ENCODE data around the gene NOL7. TPM values are rescaled to one million over a fixed set of nuclear protein-coding genes. Genes with fewer than 3 reads are reported as not detected.

NOL7 gene
- total RNA-seq, 4 donors from 2014 or later: 62.9 to 133 (median 101) TPM

GRCh38 chr6:13648850-13649249 lies 33.7 kb downstream of the NOL7 start:
- H3K4me1 ChIP-seq: peaks cover 0 to 9% of the 10 kb centered on the region in 2 donors
- no peak for DNase-seq
- no peaks in the 10 kb centered on the region for H3K36me3 ChIP-seq
- no peak overlapping the region for H3K4me3 ChIP-seq (replicated peaks in 1 of 3)
- no peaks in the 10 kb centered on the region for H3K9me3 ChIP-seq
- TF ChIP-seq CTCF (IDR thresholded peaks at IDR 0.05) (no peak), POLR2A (IDR thresholded peaks at IDR 0.05) (no peak)
- H3K27me3 ChIP-seq: no peaks in the 10 kb centered on the region
- no peak overlapping the region for H3K27ac ChIP-seq
- intact Hi-C loops (cut with DNase I): no loop called here

GRCh38 chr6:13649393-13649792 lies 34.3 kb downstream of the NOL7 start:
- Histone ChIP-seq H3K27ac (no peak overlapping the region), H3K27me3 (no peaks in the 10 kb centered on the region), H3K36me3 (no peaks in the 10 kb centered on the region), H3K4me1 (peaks cover 0 to 9% of the 10 kb centered on the region in 2 donors), H3K9me3 (no peaks in the 10 kb centered on the region), H3K4me3 (replicated peaks in 1 of 3) (no peak overlapping the region)
- WGBS, 2 donors: 94 to 96% methylated on average over 4 of the region's 4 CpGs
- intact Hi-C loops (cut with DNase I): no loop called here
- DNase-seq: no peak
- TF ChIP-seq POLR2A (IDR thresholded peaks at IDR 0.05): no peak
- no peak for TF ChIP-seq CTCF (IDR thresholded peaks at IDR 0.05)

GRCh38 chr6:13653296-13653695 lies 38.2 kb downstream of the NOL7 start:
- H3K36me3 ChIP-seq: no peaks in the 10 kb centered on the region
- H3K27me3 ChIP-seq: no peaks in the 10 kb centered on the region
- H3K27ac ChIP-seq: no peak overlapping the region
- TF ChIP-seq POLR2A (IDR thresholded peaks at IDR 0.05) (no peak), CTCF (IDR thresholded peaks at IDR 0.05) (no peak)
- H3K9me3 ChIP-seq: no peaks in the 10 kb centered on the region
- H3K4me1 ChIP-seq: peaks cover 0 to 9% of the 10 kb centered on the region in 2 donors
- 88 to 90% methylated on average over 2 of the region's 2 CpGs for WGBS, 2 donors
- DNase-seq: no peak
- intact Hi-C loops (cut with DNase I): no loop called here
- no peak overlapping the region for H3K4me3 ChIP-seq (replicated peaks in 1 of 3)

- Histone ChIP-seq H3K4me1 (peaks cover 0 to 9% of the 10 kb centered on the region in 2 donors), H3K27ac (no peak overlapping the region), H3K9me3 (no peaks in the 10 kb centered on the region), H3K27me3 (no peaks in the 10 kb centered on the region), H3K4me3 (replicated peaks in 1 of 3) (no peak overlapping the region), H3K36me3 (no peaks in the 10 kb centered on the region)
- intact Hi-C loops (cut with DNase I): no loop called here
- no peak for DNase-seq
- TF ChIP-seq POLR2A (IDR thresholded peaks at IDR 0.05): no peak
- TF ChIP-seq CTCF (IDR thresholded peaks at IDR 0.05): no peak
Observed at GRCh38 chr6:13654496-13654895, 39.4 kb downstream of the NOL7 start.

- no peak overlapping the region for H3K4me3 ChIP-seq (replicated peaks in 1 of 3)
- 78 to 87% methylated on average over 1 of the region's 1 CpG for WGBS, 2 donors
- TF ChIP-seq CTCF (IDR thresholded peaks at IDR 0.05): no peak
- no peak for TF ChIP-seq POLR2A (IDR thresholded peaks at IDR 0.05)
- no peaks in the 10 kb centered on the region for H3K9me3 ChIP-seq
- H3K4me1 ChIP-seq: peaks cover 0 to 9% of the 10 kb centered on the region in 2 donors
- H3K36me3 ChIP-seq: no peaks in the 10 kb centered on the region
- DNase-seq: no peak
- intact Hi-C loops (cut with DNase I): no loop called here
- no peaks in the 10 kb centered on the region for H3K27me3 ChIP-seq
- no peak overlapping the region for H3K27ac ChIP-seq
Observed at GRCh38 chr6:13655700-13656099, 40.6 kb downstream of the NOL7 start.
